Heart left ventricle (tissue), 16 donors: Measurements from ENCODE around the gene STXBP5. TPM values are rescaled to one million over a fixed set of nuclear protein-coding genes. Genes with fewer than 3 reads are reported as not detected.

ENCODE experiments used
- ATAC-seq, 4 donors: fragments of 200-7000 bp; cut with Tn5 transposase; one replicate each; pipeline ENCODE4 v1.9.1; 2020 to 2022; ENCODE audit warnings: moderate library complexity in 4 of 4, mild to moderate bottlenecking in 3 of 4, moderate number of reproducible peaks in 1 of 4
- DNase-seq, 5 donors: peaks; one replicate each; pipeline ENCODE4 v3.0.0-alpha.2; 2020
- H3K27ac ChIP-seq, 12 donors: fragments of 200-600 bp; sonication (generic) in 4 of 12; one replicate each; pipeline versions ENCODE4 v1.5.0 to v1.8.0; 2016 to 2022; ENCODE audit warnings: mild to moderate bottlenecking in 2 of 12
- H3K27me3 ChIP-seq, 9 donors: fragments of 200-600 bp; sonication (generic) in 2 of 9; one replicate each; pipeline versions ENCODE4 v1.5.1 to v1.8.0; 2016 to 2022; ENCODE audit warnings: mild to moderate bottlenecking in 3 of 9
- H3K36me3 ChIP-seq, 9 donors: fragments of 200-600 bp; sonication (generic) in 2 of 9; one replicate each; pipeline versions ENCODE4 v1.5.0 to v1.8.0; 2018 to 2022; ENCODE audit warnings: mild to moderate bottlenecking in 2 of 9
- H3K4me1 ChIP-seq, 12 donors: fragments of 200-600 bp; sonication (generic) in 4 of 12; one replicate each; pipeline versions ENCODE4 v1.5.0 to v1.8.0; 2016 to 2022; ENCODE audit warnings: mild to moderate bottlenecking in 3 of 12
- H3K4me3 ChIP-seq, 12 donors: fragments of 200-600 bp; sonication (generic) in 4 of 12; one replicate each; pipeline versions ENCODE4 v1.5.0 to v1.8.0; 2017 to 2022; ENCODE audit warnings: mild to moderate bottlenecking in 9 of 12, moderate library complexity in 4 of 12
- H3K9me3 ChIP-seq, 12 donors: fragments of 200-600 bp; sonication (generic) in 4 of 12; one replicate each; pipeline versions ENCODE4 v1.5.0 to v1.8.0; 2016 to 2022; ENCODE audit warnings: mild to moderate bottlenecking in 1 of 12
- CTCF ChIP-seq, 12 donors: fragments of 200-600 bp; sonication (generic) in 4 of 12; IDR thresholded peaks; one replicate each; pipeline versions ENCODE4 v1.5.0 to v1.8.0; 2018 to 2022; ENCODE audit warnings: antibody characterized with exemption in 12 of 12, mild to moderate bottlenecking in 5 of 12
- POLR2A ChIP-seq, 2 donors: fragments of 450-650 bp; IDR thresholded peaks; one replicate each; pipeline ENCODE4 v1.6.1; 2017; ENCODE audit warnings: antibody characterized with exemption in 2 of 2, mild to moderate bottlenecking in 2 of 2, moderate library complexity in 2 of 2
- WGBS, 4 donors: extraction: QIAGEN DNeasy Blood & Tissue Kit in 2 of 4; methylation state at CpG; one replicate each; pipeline versions ENCODE4 v1.1.5 to v1.1.7; 2013 to 2018; 5-methylcytosine and 5-hydroxymethylcytosine counted together
- intact Hi-C, 10 donors: fragments of 100-400 bp; cut with DNase I; formaldehyde crosslinking; loops; one replicate each; pipeline versions ENCODE4 v1.11.1 to v1.14.2; 2022
- polyA plus RNA-seq, 2 donors: library from polyadenylated mRNA; stranded (reverse); fragments of 200-250 nt; gene quantifications; one replicate each; pipeline ENCODE4 v1.2.3, GENCODE V29; 2013
- total RNA-seq, 9 donors: library from RNA; depleted of rRNA in 2 of 9; stranded (reverse); fragments of >200 nt in 2 of 9; fragmentation: NEBNext Ultra II Directional in 3 of 9; extraction: Animal tissue kit (Norgen Biotek cat#: 25700) in 3 of 9; gene quantifications; one replicate each; pipeline versions ENCODE4 v1.1.0 to v1.2.4, GENCODE V29; 2016 to 2023
- donor health status: ischemic (EF 13 %, LVEDD 7.1; RV severe dilation, severe dysfunction).
- donor health status: healthy with polysubstance abuse.
- donor health status: DM: no; HTN: yes; CAD: no.
- donor health status: DM: no; HTN: no; CAD: no.
- donor health status: ischemic (EF 25% LVEDD 6.9; RV normal size, moderate dysfunction).
- donor health status: ischemic (EF 25% LVEDD 5.7; RV mildly dilated, moderate dysfunction).
- donor health status: healthy.
- donor health status: DM: yes; HTN: yes; CAD: no.
- donor health status: ischemic (EF 35%, LVEDD 5.7; RV mildly dilated, moderate dysfunction).
- donor health status: nonischemic (EF 11% LVEDD 7.7; RV severe dilation, severe dysfunction).
- donor health status: DM: yes; HTN: yes; CAD: no.
- donor health status: PGD.
- donor health status: ischemic (EF 29% LVEDD 5.4; RV normal size, mild dysfunction).
- donor health status: nonischemic (EF 23%, LVEDD 6.1; RV moderate dilation, normal function).

Gene STXBP5
- total and polyA plus RNA-seq, 11 donors = 5.7 to 20.0 (median 14.1) TPM

GRCh38 chr6:147161253-147161973, 42.8 kb upstream of the STXBP5 start:
- WGBS, 4 donors = 92 to 96% (median 95%) methylated on average over 4 of the region's 4 CpGs
- TF ChIP-seq POLR2A (IDR thresholded peaks at IDR 0.05) = no peak
- TF ChIP-seq CTCF (IDR thresholded peaks at IDR 0.05) = no peak
- no peak overlapping the region for H3K4me3 ChIP-seq
- intact Hi-C loops = no loop called here
- H3K36me3 ChIP-seq = no peaks in the 10 kb centered on the region
- H3K27ac ChIP-seq = no peak overlapping the region
- H3K9me3 ChIP-seq = no peaks in the 10 kb centered on the region
- H3K4me1 ChIP-seq = no peaks in the 10 kb centered on the region
- H3K27me3 ChIP-seq = no peaks in the 10 kb centered on the region
- ATAC-seq (no peak), DNase-seq (no peak)

GRCh38 chr6:147161974-147162495, 42.2 kb upstream of the STXBP5 start:
- no peaks in the 10 kb centered on the region for H3K27me3 ChIP-seq
- no peak for TF ChIP-seq POLR2A (IDR thresholded peaks at IDR 0.05)
- no peak for TF ChIP-seq CTCF (IDR thresholded peaks at IDR 0.05)
- ATAC-seq (no peak), DNase-seq (no peak)
- 74 to 85% (median 78%) methylated on average over 4 of the region's 4 CpGs for WGBS, 4 donors
- H3K27ac ChIP-seq = no peak overlapping the region
- no peak overlapping the region for H3K4me3 ChIP-seq
- intact Hi-C loops = no loop called here
- no peaks in the 10 kb centered on the region for H3K36me3 ChIP-seq
- H3K9me3 ChIP-seq = no peaks in the 10 kb centered on the region
- H3K4me1 ChIP-seq = no peaks in the 10 kb centered on the region

- TF ChIP-seq CTCF (IDR thresholded peaks at IDR 0.05) = no peak
- H3K4me1 ChIP-seq = no peaks in the 10 kb centered on the region
- H3K36me3 ChIP-seq = no peaks in the 10 kb centered on the region
- no peak overlapping the region for H3K4me3 ChIP-seq
- DNase-seq = no peak
- H3K9me3 ChIP-seq = no peaks in the 10 kb centered on the region
- H3K27me3 ChIP-seq = no peaks in the 10 kb centered on the region
- ATAC-seq = no peak
- intact Hi-C loops = no loop called here
- no peak overlapping the region for H3K27ac ChIP-seq
Observed at GRCh38 chr6:147164761-147165160, 39.5 kb upstream of the STXBP5 start.

- intact Hi-C loops = no loop called here
- WGBS, 4 donors = 43 to 52% (median 51%) methylated on average over 2 of the region's 2 CpGs
- no peak overlapping the region for H3K4me3 ChIP-seq
- no peak overlapping the region for H3K27ac ChIP-seq
- ATAC-seq (no peak), DNase-seq (no peak)
- no peaks in the 10 kb centered on the region for H3K9me3 ChIP-seq
- H3K4me1 ChIP-seq = no peaks in the 10 kb centered on the region
- TF ChIP-seq POLR2A (IDR thresholded peaks at IDR 0.05) = no peak
- no peak for TF ChIP-seq CTCF (IDR thresholded peaks at IDR 0.05)
- H3K27me3 ChIP-seq = no peaks in the 10 kb centered on the region
- no peaks in the 10 kb centered on the region for H3K36me3 ChIP-seq
Observed at GRCh38 chr6:147166360-147166944, 37.8 kb upstream of the STXBP5 start.
